Activated CD8-positive, alpha-beta memory T cell treated with anti-CD3 and anti-CD28 coated beads, Interleukin-2, amount 50 U/mL, for 24 hours (primary cell): ENCODE measurements around the gene TMEM141.

ENCODE experiments used
- DNase-seq: peaks from one replicate; pipeline ENCODE4 v3.0.0-alpha.2; 2020; ENCODE audit errors: extremely low read depth

TMEM141 gene

GRCh38 chr9:136790640-136791515, at the start of gene TMEM141:
TSS of gene TMEM141 (plus strand) at chr9:136791344. CDS start at chr9:136791371, 27 bp downstream.
- peak; percentile 99 for DNase-seq

GRCh38 chr9:136741883-136742571, 49.1 kb upstream of the TMEM141 start:
- no peak for DNase-seq

DNA sequence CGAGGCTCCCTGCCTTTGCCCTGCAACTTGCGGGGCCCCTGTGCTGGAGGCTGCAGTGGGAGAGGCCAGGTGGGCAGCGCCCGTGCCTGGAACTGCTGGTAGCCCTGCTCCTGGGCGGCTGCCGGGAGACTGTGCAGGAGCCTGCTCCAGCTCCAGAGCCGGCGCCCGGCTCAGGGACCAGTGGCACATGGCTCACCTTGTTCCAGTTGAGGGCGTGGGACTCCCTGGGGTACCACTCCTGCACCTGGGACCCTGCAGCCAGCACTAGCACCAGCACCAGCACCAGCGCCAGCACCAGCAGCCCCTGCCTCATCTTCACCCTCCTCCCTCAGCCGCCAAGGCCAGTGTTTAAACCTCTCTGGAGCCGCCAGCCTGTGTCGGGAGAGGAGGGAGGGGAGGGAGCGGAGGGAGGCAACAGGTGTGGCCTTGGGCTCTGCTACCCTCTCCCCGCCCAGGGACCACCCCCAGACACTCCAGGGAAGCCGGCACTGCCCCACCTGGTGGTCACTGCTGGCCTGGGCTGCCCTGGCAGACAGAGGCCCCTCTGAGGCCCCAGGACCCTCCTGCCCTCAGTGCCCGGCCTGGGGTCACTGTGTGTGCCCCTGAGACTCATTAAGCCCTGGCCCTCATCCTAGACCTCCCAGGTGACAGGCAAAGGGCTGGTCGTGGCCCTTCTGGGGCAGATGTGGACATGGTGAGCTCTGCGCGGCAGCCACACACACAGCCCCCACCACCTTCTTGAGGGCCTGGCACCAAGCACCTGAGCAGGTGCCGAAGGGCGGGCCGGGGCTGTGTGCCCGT, 48.4 kb upstream of the TMEM141 start, which contains the start of gene LCN10:
LCN10 (minus strand) TSS at position 350 of the 801 bp plus-strand sequence; CDS start at position 313, 37 bp downstream.
- DNase-seq, result no peak

- DNase-seq, result no peak
Measured at GRCh38 chr9:136743639-136744211, 47.4 kb upstream of the TMEM141 start.

- no peak for DNase-seq
Measured at GRCh38 chr9:136744773-136745172, 46.4 kb upstream of the TMEM141 start.

DNA sequence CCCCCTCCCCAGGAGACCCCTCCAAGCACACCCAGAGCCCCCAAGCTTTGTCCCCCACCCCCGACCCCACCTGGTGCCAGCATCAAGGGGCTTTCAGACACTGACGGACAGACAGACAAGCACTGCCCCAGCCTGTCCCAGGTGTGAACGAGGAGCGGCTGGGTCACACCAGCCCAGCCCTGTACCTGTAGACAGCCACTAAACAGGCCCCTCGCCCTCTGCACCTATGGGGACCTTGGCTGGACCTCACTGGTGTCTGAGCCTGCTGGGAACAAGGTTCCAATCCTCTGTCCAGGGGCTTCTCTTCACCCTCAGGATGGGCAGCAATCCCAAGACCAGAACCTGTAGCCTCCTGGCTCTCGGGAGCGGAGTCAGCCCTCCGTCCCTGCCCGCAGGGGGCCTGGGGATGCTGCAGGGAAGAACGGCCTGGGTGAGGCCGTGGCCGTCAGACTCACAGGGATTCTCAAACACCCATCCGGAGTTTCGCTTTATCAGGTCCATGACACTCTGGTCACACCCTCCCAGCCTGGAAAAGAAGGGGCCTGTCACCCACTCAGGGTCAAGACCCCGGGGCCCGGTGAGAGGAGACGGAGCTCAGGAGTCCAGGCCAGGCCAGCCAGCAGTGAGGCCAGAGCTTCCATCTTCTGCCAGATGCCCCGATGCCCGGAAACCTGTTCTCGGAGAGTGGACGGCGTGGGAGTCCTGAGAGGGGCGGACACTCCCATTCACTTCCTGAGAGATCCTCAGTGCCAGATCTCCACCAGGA, 45.6 kb upstream of the TMEM141 start:
- no peak for DNase-seq

- DNase-seq, result no peak
Measured at GRCh38 chr9:136746155-136746490, 45.0 kb upstream of the TMEM141 start.

GRCh38 chr9:136746621-136747020, 44.5 kb upstream of the TMEM141 start:
- no peak for DNase-seq

- no peak for DNase-seq
Measured at GRCh38 chr9:136747161-136748060, 43.7 kb upstream of the TMEM141 start.

DNA sequence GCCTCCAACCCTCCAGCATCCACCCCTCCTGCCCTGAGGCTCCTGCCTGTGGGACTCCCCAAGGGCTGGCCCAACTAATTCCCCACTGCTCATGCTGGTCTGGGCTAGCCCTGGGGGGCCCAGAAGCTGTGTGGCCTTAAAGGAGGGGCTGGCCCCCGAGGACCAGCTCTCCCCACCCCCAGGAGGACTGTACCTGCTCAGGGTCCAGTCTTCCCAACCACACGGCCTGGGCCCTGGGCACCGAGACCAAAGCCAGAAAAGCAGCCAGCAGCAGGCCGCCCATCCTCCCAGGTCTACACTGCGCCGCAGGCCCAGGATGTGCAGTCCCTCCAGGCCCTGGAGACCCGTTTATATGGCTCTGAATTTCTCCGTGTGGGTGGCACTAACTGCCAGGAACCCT, 42.9 kb upstream of the TMEM141 start, which contains the start of gene LCN6:
LCN6 (minus strand) TSS at position 325 of the 400 bp plus-strand sequence; CDS start at position 283, 42 bp downstream.
- DNase-seq, result no peak

GRCh38 chr9:136748666-136749611, 42.2 kb upstream of the TMEM141 start:
- DNase-seq, result no peak

GRCh38 chr9:136750526-136750925, 40.6 kb upstream of the TMEM141 start:
- DNase-seq, result no peak

DNA sequence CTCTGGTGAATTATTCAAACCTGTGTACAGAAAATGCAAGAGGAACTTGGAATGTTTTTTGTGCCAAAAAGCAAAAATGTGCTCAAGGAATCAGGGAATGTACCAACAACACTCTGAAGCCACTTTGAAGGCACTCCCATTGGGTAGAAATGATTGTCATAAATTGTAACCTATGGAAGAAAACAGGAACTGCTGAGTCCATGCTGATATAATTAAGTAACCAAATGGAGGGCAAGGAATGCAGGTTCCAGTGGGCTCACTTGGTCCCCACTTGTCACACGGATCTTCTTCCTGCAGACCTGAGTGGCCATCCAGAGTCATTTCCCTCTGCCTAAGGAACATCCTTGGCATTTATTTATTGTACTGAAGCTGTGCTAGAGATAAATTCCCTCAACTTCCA, 39.9 kb upstream of the TMEM141 start:
- no peak for DNase-seq

GRCh38 chr9:136751814-136752213, 39.3 kb upstream of the TMEM141 start:
- no peak for DNase-seq

GRCh38 chr9:136753371-136754058, 37.6 kb upstream of the TMEM141 start:
- DNase-seq, result no peak

DNA sequence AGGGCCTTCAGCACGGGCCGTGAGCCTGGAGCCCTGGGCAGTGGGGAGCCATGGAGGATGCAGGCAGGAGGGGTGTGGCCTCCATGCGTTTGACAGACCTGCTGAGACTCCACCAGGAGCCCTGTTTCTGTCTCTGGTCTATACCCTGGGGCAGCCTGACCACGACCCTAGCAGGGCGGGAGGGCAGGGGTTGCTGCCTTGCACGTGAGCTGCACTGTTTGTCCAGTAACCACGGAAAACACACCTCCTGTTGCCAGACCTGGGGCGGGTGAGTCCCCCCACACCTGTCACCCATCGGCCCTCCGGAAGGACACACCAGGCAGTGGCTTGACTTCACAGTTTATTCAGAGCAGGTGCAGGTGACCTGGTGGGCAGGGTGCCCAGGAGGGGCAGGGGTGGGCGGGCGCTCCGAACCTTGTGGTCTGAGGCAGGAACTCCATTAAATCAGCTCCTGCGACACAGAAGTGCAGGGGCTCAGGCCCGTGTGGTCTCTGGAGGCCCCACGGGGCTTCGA, 37.0 kb upstream of the TMEM141 start:
- DNase-seq, result no peak

GRCh38 chr9:136754626-136755301, 36.4 kb upstream of the TMEM141 start:
- DNase-seq, result no peak
